ENCODE measurements around the gene MPDZ.

- no peak for TF ChIP-seq TAF1 (IDR thresholded peaks at IDR 0.05; ENCODE audit: borderline replicate concordance, low read depth, low read length)
- TF ChIP-seq POLR2A (IDR thresholded peaks at IDR 0.05; ENCODE audit: low read depth, low read length), result no peak
These were observed 139.8 kb downstream of the MPDZ start for GRCh38 chr9:13139641-13140171.
